GM12878 (cell line): ENCODE data around the gene PAK6. TPM values are rescaled to one million over a fixed set of nuclear protein-coding genes. Genes with fewer than 3 reads are reported as not detected.

Experiments
- ATAC-seq: fragments of 200-7000 bp; cut with Tn5 transposase; 3 replicates; pipeline ENCODE4 v1.9.1; 2020; ENCODE audit warnings: mild to moderate bottlenecking, moderate library complexity
- BruUV-seq: library from RNA; stranded (reverse); fragments of 400-500 nt; replicated peaks from 2 replicates; lab custom pipeline; 2021; lab: Mats Ljungman, UMichigan
- CTCF ChIA-PET: fragments of 300-600 bp; sonication (Branson Sonifier 250); formaldehyde crosslinking; extraction: SDS; loops from one replicate; lab custom pipeline; 2021; ENCODE audit warnings: inconsistent platforms; lab: Yijun Ruan, JAX
- POLR2A ChIA-PET: fragments of 350-600 bp; formaldehyde crosslinking; extraction: SDS; loops from one replicate; lab custom pipeline; 2021; ENCODE audit warnings: inconsistent platforms; lab: Charles Lee
- RAD21 ChIA-PET: fragments of 300-600 bp; sonication (Branson Sonifier 250); formaldehyde crosslinking; loops from one replicate; lab custom pipeline; 2023; ENCODE audit warnings: antibody characterized with exemption; ENCODE audit not compliant: unreplicated experiment; lab: Charles Lee
- SMC1A ChIA-PET: fragments of 300-600 bp; sonication (Branson Sonifier 250); formaldehyde crosslinking; loops from one replicate; lab custom pipeline; 2023; ENCODE audit not compliant: unreplicated experiment, uncharacterized antibody; lab: Charles Lee
- DNase-seq: peaks from one replicate; pipeline ENCODE4 v3.0.0-alpha.2; 2011; ENCODE audit warnings: low read depth, low spot score
- FAIRE-seq: peaks from 3 replicates; lab custom pipeline; 2011; peaks lifted over from hg19 to GRCh38; lab: Jason Lieb, UNC
- H2AFZ ChIP-seq: 2 replicates; pipeline ENCODE4 v1.6.0; 2011; ENCODE audit warnings: low read depth, low read length, control low read depth; ENCODE audit not compliant: control insufficient read depth
- H3K27ac ChIP-seq: 2 replicates; pipeline ENCODE4 v1.5.1; 2011; ENCODE audit warnings: control low read depth; ENCODE audit not compliant: control insufficient read depth, insufficient read depth
- H3K27me3 ChIP-seq, 2 experiments: replicated peaks in 1 of 2; 2 replicates each; pipeline versions ENCODE4 v1.6.0 to v1.6.1; 2011; ENCODE audit warnings: low read length in 1 of 2; ENCODE audit not compliant: control insufficient read depth in 2 of 2, insufficient read depth in 2 of 2
- H3K36me3 ChIP-seq, 2 experiments: 2 replicates each; pipeline ENCODE4 v1.5.1; 2011; ENCODE audit warnings: low read length in 1 of 2; ENCODE audit not compliant: control insufficient read depth in 2 of 2, insufficient read depth in 2 of 2
- H3K4me1 ChIP-seq: 2 replicates; pipeline ENCODE4 v1.6.1; 2011; ENCODE audit warnings: mild to moderate bottlenecking, low read length, moderate library complexity, mixed read lengths; ENCODE audit not compliant: control insufficient read depth, insufficient read depth
- H3K4me2 ChIP-seq: 2 replicates; pipeline ENCODE4 v1.6.0; 2011; ENCODE audit warnings: control low read depth; ENCODE audit not compliant: control insufficient read depth, insufficient read depth
- H3K4me3 ChIP-seq: fragments of 200-600 bp; sonication (generic); 2 replicates; pipeline ENCODE4 v1.5.1; 2016
- H3K79me2 ChIP-seq: 2 replicates; pipeline ENCODE4 v1.6.0; 2011; ENCODE audit warnings: low read length; ENCODE audit not compliant: control insufficient read depth, insufficient read depth
- H3K9ac ChIP-seq: 2 replicates; pipeline ENCODE4 v1.8.0; 2011; ENCODE audit warnings: low read length, control low read depth, mixed read lengths; ENCODE audit not compliant: control insufficient read depth, insufficient read depth
- H3K9me3 ChIP-seq: replicated peaks from 3 replicates; pipeline ENCODE4 v1.5.1; 2011; ENCODE audit warnings: mild to moderate bottlenecking, low read length; ENCODE audit not compliant: control insufficient read depth, insufficient read depth
- H4K20me1 ChIP-seq: 2 replicates; pipeline ENCODE4 v1.6.0; 2011; ENCODE audit not compliant: control insufficient read depth, insufficient read depth
- EED ChIP-seq: sonication (generic); IDR thresholded peaks from 2 replicates; pipeline ENCODE4 v1.6.1; 2016; ENCODE audit warnings: antibody characterized with exemption, low read depth
- NFXL1 ChIP-seq: fragments of 450-650 bp; IDR thresholded peaks from 2 replicates; pipeline ENCODE4 v1.6.1; 2017; ENCODE audit warnings: antibody characterized with exemption, mild to moderate bottlenecking, borderline replicate concordance
- RAD21 ChIP-seq: IDR thresholded peaks from 2 replicates; pipeline ENCODE4 v1.6.1; 2011; ENCODE audit warnings: mild to moderate bottlenecking, low read depth, low read length, moderate library complexity; ENCODE audit not compliant: insufficient read depth
- STAT3 ChIP-seq: IDR thresholded peaks from 2 replicates; pipeline ENCODE4 v1.6.1; 2011; ENCODE audit warnings: low read depth, low read length, improper control_type of control experiment
- TBL1XR1 ChIP-seq: IDR thresholded peaks from 2 replicates; pipeline ENCODE4 v1.6.1; 2012; ENCODE audit warnings: low read depth, low read length, improper control_type of control experiment
- WGBS: methylation state at CpG from one replicate; pipeline ENCODE4 v1.1.6; 2016; ENCODE audit warnings: low lambda C conversion rate; ENCODE audit not compliant: insufficient replicate concordance, insufficient coverage; ENCODE audit errors: missing lambda C conversion rate; 5-methylcytosine and 5-hydroxymethylcytosine counted together
- in situ Hi-C: fragments of 300-500 bp; cut with MboI; formaldehyde crosslinking; loops from 9 replicates; pipeline ENCODE4 v1.14.3; 2018; ENCODE audit warnings: mixed read lengths
- intact Hi-C: fragments of 100-400 bp; cut with micrococcal nuclease; formaldehyde crosslinking; loops from one replicate; pipeline ENCODE4 v1.14.2; 2022; ENCODE audit not compliant: unreplicated experiment
- polyA plus RNA-seq, 11 experiments: library from polyadenylated mRNA; depleted of rRNA in 4 of 11; unstranded in 6 of 11; stranded (reverse) in 5 of 11; fragments of >200 nt; fragmentation: Nextera tagmentation in 4 of 11; fragmentation: Illumina TruSeq in 1 of 11; extraction: Ambion mirVana in 4 of 11; extraction: Trizol in 1 of 11; gene quantifications; 1 replicate in 1 of 11; 2 replicates in 10 of 11; pipeline versions ENCODE4 v1.2.1 to v1.2.3, GENCODE V29; 2011 to 2016; ENCODE audit warnings: inconsistent platforms in 2 of 11, missing spikeins in 2 of 11, low read depth in 1 of 11
- total RNA-seq, 4 experiments: library from RNA; depleted of rRNA in 3 of 4; stranded (reverse); fragments of >200 nt in 3 of 4; fragmentation: Illumina TruSeq in 1 of 4; extraction: Trizol in 1 of 4; gene quantifications; 2 replicates each; pipeline versions ENCODE4 v1.2.1 to v1.2.3, GENCODE V29; 2013 to 2021
- TF ChIP-seq, protein P1 (sequence below): fragments of 450-650 bp; IDR thresholded peaks from 2 replicates; pipeline ENCODE4 v1.6.1; 2016; ENCODE audit warnings: mild to moderate bottlenecking
- TF ChIP-seq, protein P2 (sequence below): fragments of 450-650 bp; IDR thresholded peaks from 2 replicates; pipeline ENCODE4 v1.6.1; 2018; ENCODE audit warnings: mild to moderate bottlenecking, low read depth, moderate library complexity; ENCODE audit not compliant: partially characterized antibody

Gene PAK6
- total and polyA plus RNA-seq, 10 of the 15 experiments (the other 5 are each of a cell fraction or from before 2014, with no cell fraction given) = 0.07 to 0.92 (median 0.31) TPM; not detected in 2

DNA sequence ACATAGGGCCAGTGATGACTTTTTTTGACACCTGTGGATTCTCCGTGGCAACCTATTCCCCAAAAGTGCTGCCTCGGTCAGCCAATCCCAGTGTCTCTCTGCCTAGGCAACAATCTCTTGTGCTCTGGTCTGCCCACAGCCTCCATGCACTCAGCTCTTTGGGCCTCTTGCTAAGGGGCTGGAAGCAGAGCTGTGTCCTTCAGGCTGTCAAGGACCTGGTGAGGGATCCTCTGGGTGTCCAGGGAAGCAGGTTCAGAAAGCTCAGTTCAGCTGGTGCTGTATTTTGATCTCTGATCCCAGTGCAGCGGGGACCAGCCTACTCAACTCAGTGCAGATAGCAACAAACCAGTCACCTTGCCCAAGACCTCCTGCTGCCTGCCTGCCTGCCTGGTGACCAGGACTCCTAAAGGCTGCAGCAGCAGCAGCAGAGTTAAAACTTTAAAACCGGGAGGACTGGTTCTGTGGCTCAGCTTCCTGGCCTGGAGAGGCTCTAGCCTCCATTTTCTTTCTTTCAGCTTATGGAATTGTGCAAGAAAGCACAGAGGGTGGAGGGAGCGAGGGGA lies 6.2 kb downstream of the PAK6 start:
- Histone ChIP-seq H3K27me3 (no peaks in the 10 kb centered on the region), H3K4me2 (no peak overlapping the region)
- POLR2A ChIA-PET = no interaction called here
- no peak for TF ChIP-seq STAT3
- TF ChIP-seq EED = no peak
- TF ChIP-seq, all 136 proteins: peak for 0
- WGBS = 23% methylated on average over 5 of the region's 5 CpGs
- Histone ChIP-seq H3K4me1 (no peaks in the 10 kb centered on the region), H2AFZ (no peak overlapping the region), H3K79me2 (no peaks in the 10 kb centered on the region), H3K27ac (no peak overlapping the region), H4K20me1 (no peaks in the 10 kb centered on the region), H3K36me3 (no peaks in the 10 kb centered on the region), H3K9me3 (no peaks in the 10 kb centered on the region), H3K9ac (no peak overlapping the region), H3K4me3 (no peak overlapping the region)
- ChIA-PET CTCF (interaction anchor here (0.8 to 1.5 kb wide), 5 partner anchors 10 to 93 kb away, joined by 3 to 4 read pairs (median 3); no protein-coding TSS in a partner anchor), RAD21 (interaction anchor here (0.7 kb wide), 1 partner anchor 34 kb away, joined by 3 read pairs; no protein-coding TSS in a partner anchor), SMC1A (interaction anchor here (1.1 to 1.5 kb wide), 2 partner anchors 10 to 27 kb away, joined by 4 to 5 read pairs; no protein-coding TSS in a partner anchor)
- no peak for ATAC-seq
- no TSS peak for BruUV-seq
- no peak for DNase-seq
- no peak for FAIRE-seq
- in situ Hi-C loops (no loop called here), intact Hi-C loops (no loop called here)

DNA sequence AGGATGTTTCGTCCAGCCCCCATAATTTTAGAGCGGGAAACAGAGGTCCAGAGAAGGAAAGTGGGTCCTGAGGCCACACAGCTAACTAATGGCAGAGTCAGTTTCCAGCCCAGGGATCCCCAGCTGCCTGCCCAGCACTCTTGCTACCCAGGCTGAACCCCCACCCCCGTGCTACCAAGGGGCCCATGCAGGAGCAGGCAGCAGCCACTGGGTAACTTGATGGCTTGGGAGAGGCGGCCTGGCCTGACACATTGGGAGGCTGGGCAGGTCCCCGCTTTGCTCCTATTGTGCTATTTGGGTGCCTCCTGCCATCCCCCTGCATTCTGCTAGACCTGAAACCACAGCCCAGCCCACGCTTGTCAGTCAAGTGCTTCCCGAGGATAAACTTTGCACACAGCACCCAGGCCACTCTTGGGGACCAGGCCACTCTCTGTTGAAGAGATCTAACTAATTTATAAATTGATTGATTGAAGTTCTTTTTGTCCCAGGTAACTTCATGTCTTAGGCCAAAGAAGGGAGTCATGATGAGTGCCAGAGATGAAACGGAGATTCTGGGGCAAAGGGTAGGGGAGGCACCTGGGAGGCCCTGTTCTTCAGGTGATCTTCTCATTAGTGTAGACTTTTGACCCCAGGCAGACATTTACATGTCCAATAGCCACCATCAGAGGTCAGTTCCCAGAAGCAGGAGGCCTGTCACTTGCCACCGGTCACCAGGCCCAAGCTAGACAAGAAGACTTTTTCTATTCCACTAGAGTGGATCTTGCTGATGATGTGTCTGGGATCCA lies 7.0 kb downstream of the PAK6 start:
- CTCF ChIA-PET = interaction anchor here (0.5 to 1.5 kb wide), 6 partner anchors 9 to 92 kb away, joined by 3 to 4 read pairs (median 3); no protein-coding TSS in a partner anchor
- intact Hi-C loops = no loop called here
- no peak for DNase-seq
- no peaks in the 10 kb centered on the region for H3K36me3 ChIP-seq
- no peak overlapping the region for H2AFZ ChIP-seq
- SMC1A ChIA-PET = interaction anchor here (1.1 to 1.4 kb wide), 2 partner anchors 9 to 28 kb away, joined by 4 read pairs; no protein-coding TSS in a partner anchor
- no peaks in the 10 kb centered on the region for H3K9me3 ChIP-seq
- no peaks in the 10 kb centered on the region for H3K79me2 ChIP-seq
- in situ Hi-C loops = no loop called here
- H3K4me1 ChIP-seq = no peaks in the 10 kb centered on the region
- FAIRE-seq = no peak
- POLR2A ChIA-PET = no interaction called here
- RAD21 ChIA-PET = interaction anchor here (0.7 kb wide), 1 partner anchor 33 kb away, joined by 3 read pairs; no protein-coding TSS in a partner anchor
- no peak overlapping the region for H3K4me3 ChIP-seq
- WGBS = 33% methylated on average over 9 of the region's 9 CpGs
- no peak overlapping the region for H3K9ac ChIP-seq
- no peak overlapping the region for H3K27ac ChIP-seq
- BruUV-seq = no TSS peak
- no peaks in the 10 kb centered on the region for H4K20me1 ChIP-seq
- no peak; the same call in 2 of the 3 replicates for ATAC-seq
- H3K4me2 ChIP-seq = no peak overlapping the region
- 0 out of 4 replicates have a peak, but pooled peaks cover 0 to 3% of the 10 kb centered on the region in 2 experiments for H3K27me3 ChIP-seq
- no peak for TF ChIP-seq TBL1XR1
- no peak for TF ChIP-seq NFXL1
- TF ChIP-seq, protein P1, sequence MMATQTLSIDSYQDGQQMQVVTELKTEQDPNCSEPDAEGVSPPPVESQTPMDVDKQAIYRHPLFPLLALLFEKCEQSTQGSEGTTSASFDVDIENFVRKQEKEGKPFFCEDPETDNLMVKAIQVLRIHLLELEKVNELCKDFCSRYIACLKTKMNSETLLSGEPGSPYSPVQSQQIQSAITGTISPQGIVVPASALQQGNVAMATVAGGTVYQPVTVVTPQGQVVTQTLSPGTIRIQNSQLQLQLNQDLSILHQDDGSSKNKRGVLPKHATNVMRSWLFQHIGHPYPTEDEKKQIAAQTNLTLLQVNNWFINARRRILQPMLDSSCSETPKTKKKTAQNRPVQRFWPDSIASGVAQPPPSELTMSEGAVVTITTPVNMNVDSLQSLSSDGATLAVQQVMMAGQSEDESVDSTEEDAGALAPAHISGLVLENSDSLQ = peak; percentile 35; the same call in 1 of the 2 replicates
- TF ChIP-seq, protein P2, sequence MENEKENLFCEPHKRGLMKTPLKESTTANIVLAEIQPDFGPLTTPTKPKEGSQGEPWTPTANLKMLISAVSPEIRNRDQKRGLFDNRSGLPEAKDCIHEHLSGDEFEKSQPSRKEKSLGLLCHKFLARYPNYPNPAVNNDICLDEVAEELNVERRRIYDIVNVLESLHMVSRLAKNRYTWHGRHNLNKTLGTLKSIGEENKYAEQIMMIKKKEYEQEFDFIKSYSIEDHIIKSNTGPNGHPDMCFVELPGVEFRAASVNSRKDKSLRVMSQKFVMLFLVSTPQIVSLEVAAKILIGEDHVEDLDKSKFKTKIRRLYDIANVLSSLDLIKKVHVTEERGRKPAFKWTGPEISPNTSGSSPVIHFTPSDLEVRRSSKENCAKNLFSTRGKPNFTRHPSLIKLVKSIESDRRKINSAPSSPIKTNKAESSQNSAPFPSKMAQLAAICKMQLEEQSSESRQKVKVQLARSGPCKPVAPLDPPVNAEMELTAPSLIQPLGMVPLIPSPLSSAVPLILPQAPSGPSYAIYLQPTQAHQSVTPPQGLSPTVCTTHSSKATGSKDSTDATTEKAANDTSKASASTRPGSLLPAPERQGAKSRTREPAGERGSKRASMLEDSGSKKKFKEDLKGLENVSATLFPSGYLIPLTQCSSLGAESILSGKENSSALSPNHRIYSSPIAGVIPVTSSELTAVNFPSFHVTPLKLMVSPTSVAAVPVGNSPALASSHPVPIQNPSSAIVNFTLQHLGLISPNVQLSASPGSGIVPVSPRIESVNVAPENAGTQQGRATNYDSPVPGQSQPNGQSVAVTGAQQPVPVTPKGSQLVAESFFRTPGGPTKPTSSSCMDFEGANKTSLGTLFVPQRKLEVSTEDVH = no peak
- no peak for TF ChIP-seq RAD21
